SK-N-SH (cell line): ENCODE measurements around the gene ENHO. TPM values are rescaled to one million over a fixed set of nuclear protein-coding genes. Genes with fewer than 3 reads are reported as not detected.

ENCODE experiments used
- CTCF ChIA-PET: fragments of 300-600, 350-600 bp; formaldehyde crosslinking; extraction: SDS; loops from one replicate; lab custom pipeline; 2021; lab: Yijun Ruan, JAX
- POLR2A ChIA-PET: fragments of 350-600 bp; sonication (Branson Sonifier 250); formaldehyde crosslinking; extraction: SDS; loops from one replicate; lab custom pipeline; 2020; ENCODE audit warnings: antibody characterized with exemption, inconsistent platforms; lab: Yijun Ruan, JAX
- DNase-seq: peaks from one replicate; pipeline ENCODE4 v3.0.0; 2012
- H2AFZ ChIP-seq: fragments of 200-600 bp; sonication (generic); 2 replicates; pipeline ENCODE4 v1.8.1; 2016; ENCODE audit warnings: antibody characterized with exemption, mild to moderate bottlenecking, low read depth
- H3F3A ChIP-seq: fragments of 200-600 bp; sonication (generic); replicated peaks from 2 replicates; pipeline ENCODE3; 2016; ENCODE audit warnings: antibody characterized with exemption, mild to moderate bottlenecking; ENCODE audit not compliant: insufficient read depth
- H3K27ac ChIP-seq, 2 experiments: fragments of 200-500 bp in 1 of 2; fragments of 200-600 bp in 1 of 2; sonication (Bioruptor generic) in 1 of 2; sonication (generic), shearing (Covaris generic) in 1 of 2; 2 replicates each; pipeline versions ENCODE4 v1.5.1 to v1.6.1; 2014 to 2016; ENCODE audit warnings: low read depth in 2 of 2, inconsistent platforms in 1 of 2, low read length in 1 of 2, mild to moderate bottlenecking in 1 of 2, mixed read lengths in 1 of 2
- H3K27me3 ChIP-seq: fragments of 200-600 bp; sonication (generic), shearing (Covaris generic); 2 replicates; pipeline ENCODE4 v1.6.1; 2016; ENCODE audit warnings: mixed run types; ENCODE audit not compliant: insufficient read depth
- H3K36me3 ChIP-seq, 2 experiments: fragments of 200-500 bp in 1 of 2; fragments of 200-600 bp in 1 of 2; sonication (Bioruptor generic) in 1 of 2; sonication (generic) in 1 of 2; replicated peaks in 1 of 2; 2 replicates each; pipeline versions ENCODE3 to v1.5.1; 2014 to 2016; ENCODE audit warnings: low read length in 1 of 2, mild to moderate bottlenecking in 1 of 2; ENCODE audit not compliant: insufficient read depth in 2 of 2, control insufficient read depth in 1 of 2
- H3K4me1 ChIP-seq, 2 experiments: fragments of 200-500 bp in 1 of 2; fragments of 200-600 bp in 1 of 2; sonication (Bioruptor generic) in 1 of 2; sonication (generic), shearing (Covaris generic) in 1 of 2; 2 replicates each; pipeline versions ENCODE4 v1.5.1 to v1.6.1; 2014 to 2016; ENCODE audit warnings: low read depth in 1 of 2, low read length in 1 of 2, mixed run types in 1 of 2; ENCODE audit not compliant: insufficient read depth in 2 of 2, control insufficient read depth in 1 of 2
- H3K4me2 ChIP-seq: fragments of 200-600 bp; sonication (generic), shearing (Covaris generic); 2 replicates; pipeline ENCODE4 v1.6.1; 2017; ENCODE audit warnings: mixed run types
- H3K4me3 ChIP-seq, 2 experiments: fragments of 200-500 bp in 1 of 2; fragments of 200-600 bp in 1 of 2; sonication (Bioruptor generic) in 1 of 2; sonication (generic), shearing (Covaris generic) in 1 of 2; 2 replicates each; pipeline versions ENCODE4 v1.5.1 to v1.8.1; 2014 to 2016; ENCODE audit warnings: low read depth in 2 of 2, inconsistent platforms in 1 of 2, low read length in 1 of 2, mild to moderate bottlenecking in 1 of 2, mixed read lengths in 1 of 2, moderate library complexity in 1 of 2
- H3K79me2 ChIP-seq: fragments of 200-600 bp; sonication (generic); 2 replicates; pipeline ENCODE4 v1.8.1; 2017; ENCODE audit warnings: mild to moderate bottlenecking; ENCODE audit not compliant: insufficient read depth
- H3K9ac ChIP-seq: fragments of 200-600 bp; sonication (generic); 2 replicates; pipeline ENCODE4 v1.6.1; 2017; ENCODE audit warnings: mixed run types
- H3K9me2 ChIP-seq: fragments of 200-600 bp; sonication (generic); 2 replicates; pipeline ENCODE4 v1.6.1; 2017; ENCODE audit warnings: mixed run types
- H3K9me3 ChIP-seq: fragments of 200-600 bp; sonication (generic); 2 replicates; pipeline ENCODE4 v1.6.1; 2017; ENCODE audit warnings: mixed run types, mild to moderate bottlenecking, moderate library complexity
- H4K20me1 ChIP-seq: fragments of 200-600 bp; sonication (generic); 2 replicates; pipeline ENCODE4 v1.6.1; 2017; ENCODE audit warnings: mild to moderate bottlenecking, mixed run types; ENCODE audit not compliant: insufficient read depth
- CTCF ChIP-seq: fragments of 200-600 bp; sonication (generic); IDR thresholded peaks from 2 replicates; pipeline ENCODE4 v1.6.1; 2017; ENCODE audit warnings: antibody characterized with exemption, mild to moderate bottlenecking, moderate library complexity
- FOSL2 ChIP-seq: IDR thresholded peaks from 2 replicates; pipeline ENCODE4 v1.4.0; 2012; ENCODE audit warnings: low read depth, mild to moderate bottlenecking, moderate library complexity, borderline replicate concordance
- FOXJ3 ChIP-seq: sonication (generic); formaldehyde crosslinking; IDR thresholded peaks from 2 replicates; pipeline ENCODE4 v1.5.1; 2020; ENCODE audit warnings: mild to moderate bottlenecking, missing genetic modification reagents
- FOXM1 ChIP-seq: IDR thresholded peaks from 2 replicates; pipeline ENCODE4 v1.4.0; 2012; ENCODE audit warnings: low read depth, mild to moderate bottlenecking
- IRF3 ChIP-seq: fragments of 150-350 bp; IDR thresholded peaks from 2 replicates; pipeline ENCODE4 v1.6.1; 2016; ENCODE audit warnings: mild to moderate bottlenecking, low read depth, low read length
- JUND ChIP-seq: IDR thresholded peaks from 2 replicates; pipeline ENCODE4 v1.4.0; 2012
- MAX ChIP-seq: IDR thresholded peaks from 2 replicates; pipeline ENCODE4 v1.4.0; 2012; ENCODE audit warnings: low read depth
- NRF1 ChIP-seq: IDR thresholded peaks from 2 replicates; pipeline ENCODE4 v1.6.1; 2012; ENCODE audit warnings: low read depth, mild to moderate bottlenecking, low read length
- POLR2AphosphoS5 ChIP-seq: IDR thresholded peaks from 2 replicates; pipeline ENCODE4 v1.6.1; 2012; ENCODE audit warnings: low read depth, low read length
- RAD21 ChIP-seq: IDR thresholded peaks from 2 replicates; pipeline ENCODE4 v1.6.1; 2012; ENCODE audit warnings: mild to moderate bottlenecking, low read length
- RFX5 ChIP-seq: IDR thresholded peaks from 2 replicates; pipeline ENCODE4 v1.6.1; 2012; ENCODE audit warnings: mild to moderate bottlenecking, improper control_type of control experiment, low read length
- SIN3A ChIP-seq: IDR thresholded peaks from 2 replicates; pipeline ENCODE4 v1.6.1; 2012; ENCODE audit warnings: low read depth, mild to moderate bottlenecking, low read length, moderate library complexity, borderline replicate concordance
- SMC3 ChIP-seq: IDR thresholded peaks from 2 replicates; pipeline ENCODE4 v1.6.1; 2012; ENCODE audit warnings: low read depth, low read length, improper control_type of control experiment
- TCF12 ChIP-seq: IDR thresholded peaks from 2 replicates; pipeline ENCODE4 v1.4.0; 2012
- TEAD4 ChIP-seq: IDR thresholded peaks from 2 replicates; pipeline ENCODE4 v1.4.0; 2012; ENCODE audit warnings: mild to moderate bottlenecking, borderline replicate concordance; ENCODE audit not compliant: insufficient read depth
- USF1 ChIP-seq: IDR thresholded peaks from 2 replicates; pipeline ENCODE4 v1.4.0; 2012; ENCODE audit warnings: low read depth, borderline replicate concordance
- USF2 ChIP-seq: fragments of 150-350 bp; IDR thresholded peaks from 2 replicates; pipeline ENCODE4 v1.6.1; 2017; ENCODE audit warnings: antibody characterized with exemption, low read length, low read depth, borderline replicate concordance
- YY1 ChIP-seq: IDR thresholded peaks from 2 replicates; pipeline ENCODE4 v1.4.0; 2012; ENCODE audit warnings: low read depth, mild to moderate bottlenecking
- WGBS: methylation state at CpG from one replicate; pipeline ENCODE4 v1.1.6; 2017; ENCODE audit warnings: low lambda C conversion rate; 5-methylcytosine and 5-hydroxymethylcytosine counted together
- polyA plus RNA-seq, 3 experiments: library from polyadenylated mRNA; depleted of rRNA; stranded (reverse); fragments of >200 nt; gene quantifications; 2 replicates each; pipeline ENCODE4 v1.2.3, GENCODE V29; 2012

Gene ENHO
- polyA plus RNA-seq, 1 of the 3 experiments (the other 2 are of a cell fraction) = 1.5 TPM

- 9% methylated on average over 6 of the region's 6 CpGs for WGBS
- no peaks in the 10 kb centered on the region for H3K9me2 ChIP-seq
- H3F3A ChIP-seq = no peaks in the 10 kb centered on the region
- no peaks in the 10 kb centered on the region for H3K9me3 ChIP-seq
- ChIA-PET CTCF (interaction anchor here (0.6 to 9.5 kb wide), 61 partner anchors 10 to 1027 kb away, joined by 3 to 155 read pairs (median 5); partner anchors contain the start of genes CNTFR, ENHO and MYORG), POLR2A (no interaction called here)
- H3K4me3 ChIP-seq = no peak overlapping the region
- DNase-seq = peak; percentile 79
- H3K27ac ChIP-seq = no peak overlapping the region
- no peak overlapping the region for H3K4me2 ChIP-seq
- no peak overlapping the region for H3K9ac ChIP-seq
- H3K4me1 ChIP-seq = peaks cover 0 to 6% of the 10 kb centered on the region in 2 experiments; a peak in 1 of 4 replicates
- H3K27me3 ChIP-seq = no peaks in the 10 kb centered on the region
- TF ChIP-seq NRF1 (no peak), SMC3 (peak; percentile 98), RAD21 (peak; percentile 93), CTCF (peak; percentile 97)
- no peak overlapping the region for H2AFZ ChIP-seq
- H3K79me2 ChIP-seq = no peaks in the 10 kb centered on the region
- no peaks in the 10 kb centered on the region for H4K20me1 ChIP-seq
- H3K36me3 ChIP-seq = no peaks in the 10 kb centered on the region
These were observed 22.0 kb downstream of the ENHO start for GRCh38 chr9:34500623-34501267.

- Histone ChIP-seq H3K36me3 (no peaks in the 10 kb centered on the region), H3K9me2 (no peaks in the 10 kb centered on the region), H3K4me3 (no peak overlapping the region), H3K4me2 (no peak overlapping the region), H3K4me1 (peaks cover 0 to 6% of the 10 kb centered on the region in 2 experiments; a peak in 1 of 4 replicates), H3K9me3 (no peaks in the 10 kb centered on the region), H3K9ac (no peak overlapping the region), H3K27ac (no peak overlapping the region), H3F3A (no peaks in the 10 kb centered on the region), H4K20me1 (no peaks in the 10 kb centered on the region), H2AFZ (no peak overlapping the region), H3K27me3 (no peaks in the 10 kb centered on the region), H3K79me2 (no peaks in the 10 kb centered on the region)
- DNase-seq = no peak
- ChIA-PET CTCF (interaction anchor here (1.0 to 13.3 kb wide), 11 partner anchors 13 to 105 kb away, joined by 3 to 103 read pairs (median 6); no protein-coding TSS in a partner anchor), POLR2A (no interaction called here)
- WGBS = 76% methylated on average over 2 of the region's 2 CpGs
- TF ChIP-seq FOXM1 = no peak
- no peak for TF ChIP-seq IRF3
- no peak for TF ChIP-seq USF2
- no peak for TF ChIP-seq USF1
- TF ChIP-seq JUND = no peak
- no peak for TF ChIP-seq TEAD4
- no peak for TF ChIP-seq FOXJ3 (CRISPR knock-in tag)
- no peak for TF ChIP-seq POLR2AphosphoS5
- no peak for TF ChIP-seq SIN3A
- no peak for TF ChIP-seq TCF12
- no peak for TF ChIP-seq MAX
- no peak for TF ChIP-seq NRF1
- TF ChIP-seq FOSL2 = no peak
- no peak for TF ChIP-seq YY1
- TF ChIP-seq RFX5 = no peak
These were observed 23.7 kb downstream of the ENHO start for GRCh38 chr9:34499076-34499475.
